ENCODE data around the gene SLC26A11. TPM values are rescaled to one million over a fixed set of nuclear protein-coding genes. Genes with fewer than 3 reads are reported as not detected.

Gene SLC26A11
- 8.3 TPM for total RNA-seq
- long read RNA-seq, partial matches to known transcripts = 7 of 16 reads
- long read RNA-seq, other reads (novel, unspliced or antisense) = 6 of 16 reads

GRCh38 chr17:80220054-80220735, at the start of gene SLC26A11, which contains the start of gene SGSH:
SLC26A11 (plus strand) TSS chr17:80220427; CDS start chr17:80221561, 1,134 bp downstream.
SGSH (minus strand) TSS chr17:80220333; CDS start chr17:80220313, 20 bp downstream.
- DNase-seq (ENCODE audit: low spot score) = peak; percentile 91
- intact Hi-C loops (cut with DNase I) = no loop called here

GRCh38 chr17:80171681-80172080, 48.5 kb upstream of the SLC26A11 start:
- intact Hi-C loops (cut with DNase I) = no loop called here
- DNase-seq (ENCODE audit: low spot score) = no peak

- intact Hi-C loops (cut with DNase I) = no loop called here
- no peak for DNase-seq (ENCODE audit: low spot score)
Measured at GRCh38 chr17:80173126-80173525, 47.1 kb upstream of the SLC26A11 start.

- DNase-seq (ENCODE audit: low spot score) = no peak
- intact Hi-C loops (cut with DNase I) = no loop called here
Measured at GRCh38 chr17:80173916-80174315, 46.3 kb upstream of the SLC26A11 start.

GRCh38 chr17:80176757-80177156, 43.5 kb upstream of the SLC26A11 start:
- intact Hi-C loops (cut with DNase I) = no loop called here
- no peak for DNase-seq (ENCODE audit: low spot score)

- no peak for DNase-seq (ENCODE audit: low spot score)
- intact Hi-C loops (cut with DNase I) = no loop called here
Measured at GRCh38 chr17:80177986-80178595, 42.1 kb upstream of the SLC26A11 start.

- DNase-seq (ENCODE audit: low spot score) = no peak
- intact Hi-C loops (cut with DNase I) = no loop called here
Measured at GRCh38 chr17:80180192-80180591, 40.0 kb upstream of the SLC26A11 start.

- intact Hi-C loops (cut with DNase I) = no loop called here
Measured at GRCh38 chr17:80181431-80181830, 38.8 kb upstream of the SLC26A11 start.

GRCh38 chr17:80182118-80182844, 37.9 kb upstream of the SLC26A11 start:
- no peak for DNase-seq (ENCODE audit: low spot score)

More at GRCh38 chr17:80181431-80181830, 38.8 kb upstream of the SLC26A11 start:
- no peak for DNase-seq (ENCODE audit: low spot score)

GRCh38 chr17:80182845-80183223, 37.4 kb upstream of the SLC26A11 start:
- DNase-seq (ENCODE audit: low spot score) = no peak
- intact Hi-C loops (cut with DNase I) = no loop called here

More at GRCh38 chr17:80182118-80182844, 37.9 kb upstream of the SLC26A11 start:
- intact Hi-C loops (cut with DNase I) = no loop called here

GRCh38 chr17:80183581-80184422, 36.4 kb upstream of the SLC26A11 start:
- no peak for DNase-seq (ENCODE audit: low spot score)
- intact Hi-C loops (cut with DNase I) = no loop called here

- intact Hi-C loops (cut with DNase I) = no loop called here
- no peak for DNase-seq (ENCODE audit: low spot score)
Measured at GRCh38 chr17:80184423-80184714, 35.9 kb upstream of the SLC26A11 start.

GRCh38 chr17:80185968-80186367, 34.3 kb upstream of the SLC26A11 start:
- intact Hi-C loops (cut with DNase I) = no loop called here
- DNase-seq (ENCODE audit: low spot score) = no peak

GRCh38 chr17:80187090-80187489, 33.1 kb upstream of the SLC26A11 start:
- intact Hi-C loops (cut with DNase I) = no loop called here

GRCh38 chr17:80187515-80187941, 32.7 kb upstream of the SLC26A11 start:
- DNase-seq (ENCODE audit: low spot score) = no peak
- intact Hi-C loops (cut with DNase I) = no loop called here

More at GRCh38 chr17:80187090-80187489, 33.1 kb upstream of the SLC26A11 start:
- DNase-seq (ENCODE audit: low spot score) = no peak

GRCh38 chr17:80189611-80190010, 30.6 kb upstream of the SLC26A11 start:
- intact Hi-C loops (cut with DNase I) = no loop called here
- no peak for DNase-seq (ENCODE audit: low spot score)

- intact Hi-C loops (cut with DNase I) = no loop called here
- no peak for DNase-seq (ENCODE audit: low spot score)
Measured at GRCh38 chr17:80190716-80191115, 29.5 kb upstream of the SLC26A11 start.

- DNase-seq (ENCODE audit: low spot score) = no peak
- intact Hi-C loops (cut with DNase I) = no loop called here
Measured at GRCh38 chr17:80191192-80191591, 29.0 kb upstream of the SLC26A11 start.

GRCh38 chr17:80191865-80192661, 28.2 kb upstream of the SLC26A11 start:
- no peak for DNase-seq (ENCODE audit: low spot score)
- intact Hi-C loops (cut with DNase I) = no loop called here
